Stimulated activated CD8-positive, alpha-beta memory T cell treated with anti-CD3 and anti-CD28 coated beads, Interleukin-4, amount 100 ng/mL, for 24 hours (primary cell): ENCODE results near the gene TMEM108.

Experiments used
- DNase-seq: peaks from one replicate; pipeline ENCODE4 v3.0.0-alpha.2; 2020; ENCODE audit warnings: low read depth

Gene TMEM108

GRCh38 chr3:133424937-133425869, 387.0 kb downstream of the TMEM108 start:
- no peak for DNase-seq

GRCh38 chr3:133425898-133426297, 387.7 kb downstream of the TMEM108 start:
- no peak for DNase-seq

DNA sequence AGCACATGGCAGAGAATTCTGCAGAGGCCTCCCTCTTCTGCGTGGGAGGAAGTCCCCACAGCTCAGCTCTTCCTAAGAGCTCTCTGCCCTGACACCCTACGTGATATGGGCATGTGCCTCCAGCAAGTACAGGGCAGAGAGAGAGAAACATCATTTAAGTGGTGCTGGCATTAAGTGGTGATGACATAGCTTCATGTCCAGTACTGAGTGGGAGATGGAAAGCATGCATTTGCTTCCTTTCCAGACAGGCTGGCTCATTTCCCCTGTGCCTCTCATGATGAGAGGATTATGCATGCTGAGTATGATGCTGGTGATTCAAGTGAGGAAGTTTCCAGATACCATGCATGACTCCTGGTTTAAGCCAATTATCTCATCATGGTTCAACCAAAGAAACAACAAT, 388.5 kb downstream of the TMEM108 start:
- DNase-seq = no peak

DNA sequence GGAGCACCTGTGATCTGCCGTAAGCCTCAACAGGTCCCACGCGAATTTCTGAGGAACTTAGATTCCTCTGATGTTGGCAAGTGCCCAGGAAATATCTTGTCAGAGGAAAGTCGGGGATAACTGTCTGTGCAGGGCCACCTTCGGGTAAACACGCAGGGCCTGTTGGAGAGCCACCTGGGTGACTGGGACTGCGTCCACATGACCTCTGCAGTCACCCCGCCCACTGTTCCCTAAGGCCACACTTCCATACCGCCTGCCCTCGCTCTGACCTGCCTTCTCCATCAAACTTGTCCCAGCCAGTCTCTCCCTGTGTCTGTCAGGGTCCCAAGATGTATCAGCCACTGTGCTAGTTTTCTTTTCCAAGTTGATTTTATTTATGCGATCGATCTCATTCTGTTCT, 390.4 kb downstream of the TMEM108 start:
- no peak for DNase-seq

GRCh38 chr3:133429063-133429462, 390.9 kb downstream of the TMEM108 start:
- DNase-seq = no peak

DNA sequence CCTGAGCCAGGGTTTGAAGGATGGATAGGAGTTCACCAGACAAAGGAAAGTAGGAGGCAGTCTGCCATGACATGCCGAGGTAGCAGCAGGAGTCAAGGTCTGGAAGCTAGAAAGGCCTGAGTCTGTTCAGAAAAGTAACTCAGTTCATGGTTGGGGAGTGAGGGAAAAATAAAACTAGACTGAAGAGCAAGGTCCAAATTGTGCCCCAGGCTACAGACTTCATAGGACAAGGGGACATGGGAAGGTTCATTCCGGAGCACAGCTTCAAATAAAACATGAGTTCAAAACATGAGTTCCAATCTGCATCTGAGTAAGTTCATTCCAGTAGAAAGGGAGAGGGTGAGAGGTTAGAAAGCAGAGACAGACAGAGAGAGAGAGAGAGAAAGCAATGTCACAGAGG, 401.4 kb downstream of the TMEM108 start:
- no peak for DNase-seq

DNA sequence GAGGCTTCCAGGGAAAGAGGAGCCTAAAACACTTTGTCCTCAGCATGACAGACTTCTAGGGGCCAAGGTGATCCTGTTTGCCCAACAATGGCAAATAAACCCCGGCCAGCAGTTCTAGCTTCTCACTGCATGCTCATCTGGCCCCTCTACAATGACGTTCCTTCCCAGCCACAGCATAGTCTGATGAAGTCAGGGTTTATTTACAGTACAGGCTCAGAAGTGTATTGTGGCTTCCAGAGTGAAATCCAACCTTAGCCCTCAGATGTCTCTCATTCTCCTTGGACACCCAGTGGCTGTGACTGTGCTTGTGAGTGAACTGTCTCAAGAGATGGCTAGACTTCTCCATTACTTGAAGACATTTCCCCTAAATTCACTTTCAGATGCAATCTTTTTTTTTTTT, 402.5 kb downstream of the TMEM108 start:
- DNase-seq = no peak

DNA sequence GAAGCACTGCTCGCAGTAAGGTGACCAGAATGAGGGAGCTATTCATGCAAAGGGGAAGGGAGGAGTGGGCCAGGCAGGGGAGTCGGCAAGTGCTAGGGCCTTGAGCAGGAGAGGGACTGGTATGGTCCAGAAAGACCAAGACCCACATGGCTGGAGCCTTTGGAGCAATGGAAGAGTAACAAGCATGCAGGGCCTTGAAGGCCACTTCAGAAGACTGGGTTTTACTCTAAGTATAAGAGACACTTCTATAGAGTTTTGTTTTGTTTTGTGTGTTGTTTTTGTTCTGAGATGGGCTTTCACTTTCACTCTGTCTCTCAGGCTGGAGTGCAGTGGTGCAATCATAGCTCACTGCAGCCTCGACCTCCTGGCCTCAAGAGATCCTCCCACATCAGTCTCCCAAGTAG, 403.7 kb downstream of the TMEM108 start:
- no peak for DNase-seq

DNA sequence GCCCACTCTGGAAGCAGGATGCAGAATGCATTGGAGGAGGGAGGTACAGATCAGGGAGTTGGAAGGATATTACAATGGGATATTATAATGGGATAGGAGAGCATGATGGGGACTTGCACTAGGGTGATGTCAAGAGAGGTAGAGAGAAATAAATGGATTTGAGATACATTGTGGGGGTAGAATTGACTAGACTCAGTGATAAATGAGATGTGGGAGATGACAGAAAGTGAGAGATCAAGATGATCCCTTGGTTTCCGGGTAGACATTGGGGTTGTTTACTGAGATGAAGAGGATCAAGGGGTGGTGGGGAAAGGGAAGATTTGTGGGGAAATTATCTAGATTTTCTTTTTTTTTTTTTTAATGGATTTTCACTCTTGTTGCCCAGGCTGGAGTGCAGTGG, 404.3 kb downstream of the TMEM108 start:
- DNase-seq = no peak

DNA sequence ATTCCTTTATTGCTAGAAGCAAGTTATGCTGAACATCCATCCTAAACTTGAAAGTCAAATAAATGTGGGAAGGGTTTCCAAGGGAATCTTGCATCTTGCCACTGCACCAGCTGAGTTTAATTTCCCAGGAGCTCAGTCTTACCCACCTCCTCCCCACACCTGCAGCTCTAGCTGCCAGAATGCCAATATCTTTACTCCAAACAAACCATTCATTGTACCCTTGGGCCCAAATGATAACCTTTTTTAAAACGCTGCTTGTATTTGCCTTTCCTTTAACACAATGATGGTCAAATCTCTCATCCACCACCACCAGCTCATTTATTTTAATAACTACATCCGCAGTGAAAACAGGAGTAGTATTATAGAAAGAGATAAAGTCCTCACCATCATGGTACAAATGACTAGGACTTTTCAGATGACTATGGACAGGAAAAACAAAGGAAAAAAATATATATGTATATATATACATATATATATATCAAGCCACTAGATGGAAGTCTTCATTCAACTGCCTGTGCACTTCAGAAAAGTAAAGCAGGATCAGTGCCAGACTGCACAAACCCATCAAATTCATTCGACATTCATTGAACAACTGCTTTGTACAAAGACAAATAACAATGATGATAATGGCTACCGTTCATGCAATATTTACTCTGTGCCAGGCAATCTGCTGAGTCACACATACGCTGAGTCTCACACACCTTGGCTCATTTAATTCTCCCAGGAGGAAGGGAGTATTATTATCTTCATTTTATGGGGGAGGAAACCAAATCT, 405.6 kb downstream of the TMEM108 start:
- DNase-seq = no peak

DNA sequence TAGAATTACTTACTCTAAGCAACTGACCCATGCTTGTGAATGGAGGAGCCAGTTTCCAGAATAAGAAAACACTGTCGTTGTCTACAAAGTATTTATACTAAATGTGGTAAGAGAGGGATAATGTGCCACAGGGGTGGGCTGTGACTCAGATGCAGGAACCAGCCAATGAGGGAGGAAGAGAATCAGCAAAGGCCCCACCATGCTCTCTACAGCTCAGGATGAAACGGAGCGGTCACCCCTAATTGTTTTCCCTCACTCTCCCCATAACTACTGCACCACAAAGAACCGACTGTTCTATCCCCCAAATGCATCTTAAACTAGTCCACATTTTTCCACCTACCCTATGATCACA, 406.2 kb downstream of the TMEM108 start:
- no peak for DNase-seq

DNA sequence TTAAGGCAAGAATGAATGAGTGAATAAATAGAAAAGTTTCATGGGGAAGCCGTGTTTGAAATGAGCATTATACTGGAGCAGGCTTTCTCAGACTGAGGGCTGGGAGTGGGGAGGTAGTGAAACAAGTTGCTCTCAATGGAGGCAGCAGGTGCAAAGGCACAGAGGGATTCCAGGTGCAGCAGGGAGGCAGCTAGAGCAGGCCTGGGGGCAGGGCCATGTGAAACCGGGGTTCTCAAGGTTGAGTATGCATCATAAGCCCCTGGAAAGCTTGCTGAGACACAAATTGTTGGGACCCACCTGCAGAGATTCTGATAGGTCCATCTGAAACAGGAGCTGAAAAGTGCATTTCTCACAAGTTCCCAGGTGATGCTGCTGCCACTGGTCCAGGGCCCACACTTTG, 406.9 kb downstream of the TMEM108 start:
- no peak for DNase-seq
